B cell (primary cell): ENCODE measurements around the gene CCDC88C. TPM values are rescaled to one million over a fixed set of nuclear protein-coding genes. Genes with fewer than 3 reads are reported as not detected.
A peak's percentile ranks its signal among the peaks of the same experiment; 100 is the strongest.

Experiments used
- ATAC-seq: fragments of 200-7000 bp; cut with Tn5 transposase; one replicate; pipeline ENCODE4 v1.10.0; 2021; ENCODE audit warnings: low read depth, mild to moderate bottlenecking, moderate number of reproducible peaks, moderate library complexity
- CTCF ChIA-PET: fragments of 350-600 bp; sonication (Branson Sonifier 250); formaldehyde crosslinking; loops from one replicate; lab custom pipeline; 2021; ENCODE audit warnings: antibody characterized with exemption, inconsistent platforms; lab: Charles Lee
- POLR2A ChIA-PET: fragments of 350-600 bp; sonication (Branson Sonifier 250); formaldehyde crosslinking; loops from one replicate; lab custom pipeline; 2021; ENCODE audit warnings: antibody characterized with exemption; lab: Charles Lee
- DNase-seq: peaks from one replicate; pipeline ENCODE4 v3.0.0; 2013
- H2AFZ ChIP-seq: 2 replicates; pipeline ENCODE4 v1.6.1; 2012; ENCODE audit warnings: mild to moderate bottlenecking, low read depth, low read length; ENCODE audit not compliant: insufficient read depth, poor library complexity, severe bottlenecking
- H3K27ac ChIP-seq, 2 donors: 1 replicate in 1 of 2; 2 replicates in 1 of 2; pipeline ENCODE4 v1.5.1; 2012 to 2013; ENCODE audit warnings: low read length in 2 of 2, mild to moderate bottlenecking in 2 of 2, moderate library complexity in 1 of 2
- H3K27me3 ChIP-seq, 4 experiments: fragments of 200-600 bp in 1 of 4; sonication (generic) in 1 of 4; replicated peaks in 1 of 4; 1 replicate in 2 of 4; 2 replicates in 2 of 4; pipeline versions ENCODE4 v1.6.1 to v1.7.0; 2013 to 2016; ENCODE audit warnings: low read length in 3 of 4, mild to moderate bottlenecking in 2 of 4, mixed read lengths in 1 of 4, moderate library complexity in 1 of 4; ENCODE audit not compliant: insufficient read depth in 4 of 4, control insufficient read depth in 3 of 4; ENCODE audit errors: control extremely low read depth in 1 of 4
- H3K36me3 ChIP-seq, 2 experiments: replicated peaks in 1 of 2; 1 replicate in 1 of 2; 2 replicates in 1 of 2; pipeline versions ENCODE4 v1.6.1 to v1.7.1; 2013; ENCODE audit warnings: low read length in 1 of 2; ENCODE audit not compliant: insufficient read depth in 2 of 2, control insufficient read depth in 1 of 2; ENCODE audit errors: control extremely low read depth in 1 of 2, extremely low read depth in 1 of 2
- H3K4me1 ChIP-seq, 2 donors: fragments of 200-600 bp in 1 of 2; sonication (generic) in 1 of 2; 1 replicate in 1 of 2; 2 replicates in 1 of 2; pipeline versions ENCODE4 v1.5.1 to v1.6.1; 2013 to 2017; ENCODE audit warnings: low read length in 2 of 2; ENCODE audit not compliant: control insufficient read depth in 2 of 2, insufficient read depth in 2 of 2
- H3K4me2 ChIP-seq: replicated peaks from 2 replicates; pipeline ENCODE3; 2012; ENCODE audit warnings: mild to moderate bottlenecking, low read depth, low read length; ENCODE audit not compliant: poor library complexity, severe bottlenecking
- H3K4me3 ChIP-seq, 5 experiments: fragments of 200-600 bp in 1 of 5; sonication (generic) in 1 of 5; 1 replicate in 3 of 5; 2 replicates in 2 of 5; pipeline versions ENCODE4 v1.5.1 to v1.7.0; 2011 to 2016; ENCODE audit warnings: low read length in 4 of 5, mild to moderate bottlenecking in 4 of 5, low read depth in 2 of 5, control low read depth in 1 of 5, moderate library complexity in 1 of 5; ENCODE audit not compliant: insufficient read depth in 1 of 5; ENCODE audit errors: control extremely low read depth in 1 of 5, extremely low read depth in 1 of 5
- H3K79me2 ChIP-seq: fragments of 200-600 bp; sonication (generic); one replicate; pipeline ENCODE4 v1.6.0; 2016; ENCODE audit warnings: low read length; ENCODE audit not compliant: control insufficient read depth, insufficient read depth
- H3K9ac ChIP-seq: fragments of 200-600 bp; sonication (generic); 2 replicates; pipeline ENCODE4 v1.6.1; 2017; ENCODE audit warnings: mild to moderate bottlenecking, low read length, moderate library complexity
- H3K9me3 ChIP-seq, 3 donors: one replicate each; pipeline versions ENCODE4 v1.6.1 to v1.7.1; 2013; ENCODE audit warnings: low read length in 2 of 3; ENCODE audit not compliant: control insufficient read depth in 2 of 3, insufficient read depth in 1 of 3; ENCODE audit errors: control extremely low read depth in 1 of 3
- H4K20me1 ChIP-seq: 2 replicates; pipeline ENCODE4 v1.6.0; 2012; ENCODE audit warnings: mild to moderate bottlenecking, low read length; ENCODE audit not compliant: insufficient read depth, control insufficient read depth, poor library complexity, severe bottlenecking
- H3K27ac Mint-ChIP-seq: one replicate; pipeline ENCODE4 v1.8.0; 2021; ENCODE audit warnings: mixed read lengths
- H3K27me3 Mint-ChIP-seq: one replicate; pipeline ENCODE4 v1.8.0; 2021; ENCODE audit warnings: mixed read lengths
- H3K4me1 Mint-ChIP-seq: one replicate; pipeline ENCODE4 v1.8.0; 2021; ENCODE audit warnings: mixed read lengths
- H3K4me3 Mint-ChIP-seq: one replicate; pipeline ENCODE4 v1.8.0; 2021; ENCODE audit warnings: mixed read lengths
- H3K9me3 Mint-ChIP-seq: one replicate; pipeline ENCODE4 v1.8.0; 2022; ENCODE audit warnings: mixed read lengths; ENCODE audit not compliant: insufficient read depth
- CTCF ChIP-seq: fragments of 200-600 bp; IDR thresholded peaks from one replicate; pipeline ENCODE4 v1.8.0; 2022; ENCODE audit warnings: antibody characterized with exemption, mild to moderate bottlenecking
- EZH2 ChIP-seq: IDR thresholded peaks from 2 replicates; pipeline ENCODE4 v1.6.1; 2012; ENCODE audit warnings: borderline replicate concordance, low read depth, mild to moderate bottlenecking, moderate library complexity, low read length; ENCODE audit not compliant: insufficient read depth, poor library complexity, severe bottlenecking
- WGBS: methylation state at CpG from one replicate; pipeline ENCODE4 v1.1.5; 2013; ENCODE audit warnings: missing lambda C conversion rate; ENCODE audit not compliant: insufficient coverage; 5-methylcytosine and 5-hydroxymethylcytosine counted together
- intact Hi-C: fragments of 100-400 bp; cut with micrococcal nuclease; formaldehyde crosslinking; loops from one replicate; pipeline ENCODE4 v1.10.0; 2022
- polyA plus RNA-seq: library from polyadenylated mRNA; depleted of rRNA; stranded (reverse); fragments of >200 nt; gene quantifications from 2 replicates; pipeline ENCODE4 v1.2.3, GENCODE V29; 2012
- total RNA-seq, 2 donors: library from RNA; stranded (reverse); fragments of 120-200 nt in 1 of 2; gene quantifications; 1 replicate in 1 of 2; 2 replicates in 1 of 2; pipeline versions ENCODE4 v1.2.3 to v1.2.4, GENCODE V29; 2013 to 2022

CCDC88C gene
- total and polyA plus RNA-seq, 2 donors (not counting 1 experiment from before 2014, with no cell fraction given) = 98.7 to 181 TPM

GRCh38 chr14:91286530-91286937 is 131.1 kb downstream of the CCDC88C start:
- no peaks in the 10 kb centered on the region for H3K27me3 Mint-ChIP-seq
- Histone ChIP-seq H3K4me2 (no peak overlapping the region), H3K27me3 (no peaks in the 10 kb centered on the region), H3K9ac (no peak overlapping the region), H4K20me1 (peaks cover 23% of the 10 kb centered on the region), H3K79me2 (peaks cover 30% of the 10 kb centered on the region), H3K9me3 (peaks cover 0 to 5% (median 0%) of the 10 kb centered on the region in 3 donors), H3K4me3 (no peak overlapping the region), H3K27ac (no peak overlapping the region), H3K36me3 (peaks cover 11 to 92% of the 10 kb centered on the region in 2 experiments), H2AFZ (no peak overlapping the region), H3K4me1 (peaks cover 20 to 21% of the 10 kb centered on the region in 2 donors)
- ATAC-seq (peak; percentile 79), DNase-seq (peak; percentile 79)
- 71% methylated on average over 6 of the region's 7 CpGs for WGBS
- H3K9me3 Mint-ChIP-seq = no peaks in the 10 kb centered on the region
- peaks cover 23% of the 10 kb centered on the region for H3K4me1 Mint-ChIP-seq
- ChIA-PET CTCF (interaction anchor here (0.7 to 16.1 kb wide), 28 partner anchors 9 to 384 kb away, joined by 3 to 449 read pairs (median 4); partner anchors contain the start of gene GPR68), POLR2A (interaction anchor here (0.6 kb wide), 1 partner anchor 110 kb away, joined by 3 read pairs; no protein-coding TSS in a partner anchor)
- intact Hi-C loops = loop anchor here (1.0 to 5.0 kb wide), 4 partner anchors 44 to 383 kb away; partner anchors contain the start of gene GPR68
- H3K27ac Mint-ChIP-seq = peak overlapping the region; percentile 72
- peak; percentile 96 for TF ChIP-seq CTCF
- no peak for TF ChIP-seq EZH2
- H3K4me3 Mint-ChIP-seq = no peak overlapping the region
